CD1c-positive myeloid dendritic cell (primary cell): Measurements from ENCODE around the gene UBE3B.

Experiments used
- DNase-seq: peaks from one replicate; pipeline ENCODE4 v3.0.0-alpha.2; 2016; ENCODE audit errors: extremely low spot score

The UBE3B gene

DNA sequence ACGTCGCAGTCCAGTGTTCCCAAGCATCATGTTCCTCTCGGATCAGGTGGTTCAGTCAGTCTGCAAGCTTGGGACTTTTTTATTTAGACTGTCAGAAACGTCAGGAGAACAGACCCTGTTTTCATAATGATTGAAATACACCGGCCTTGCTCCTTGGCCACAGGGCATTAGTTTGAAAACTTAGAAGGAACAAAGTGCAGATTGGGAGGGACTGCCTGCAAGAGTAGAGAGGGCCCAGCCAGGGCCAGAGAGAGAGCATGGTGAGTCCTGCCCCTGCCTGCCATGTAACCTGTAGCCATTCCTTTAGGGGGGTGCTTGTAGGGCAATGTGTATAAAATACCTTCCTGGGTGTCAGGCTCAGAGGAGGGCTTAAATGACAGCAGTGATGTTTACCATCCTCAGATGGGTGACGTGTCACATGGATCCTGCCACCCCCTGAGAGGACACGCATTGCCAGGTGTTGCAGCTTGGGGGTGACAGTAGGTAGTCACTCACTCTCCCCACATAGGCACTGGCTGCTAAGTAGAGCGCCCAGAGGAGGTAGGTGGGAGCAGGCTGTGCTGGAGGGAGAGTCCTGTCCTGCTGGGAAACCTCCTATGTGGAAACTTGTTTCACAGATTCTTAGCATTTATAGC is 50.2 kb downstream of the UBE3B start:
- DNase-seq: no peak

- DNase-seq: no peak
Observed at GRCh38 chr12:109529691-109530640, 52.5 kb downstream of the UBE3B start.

DNA sequence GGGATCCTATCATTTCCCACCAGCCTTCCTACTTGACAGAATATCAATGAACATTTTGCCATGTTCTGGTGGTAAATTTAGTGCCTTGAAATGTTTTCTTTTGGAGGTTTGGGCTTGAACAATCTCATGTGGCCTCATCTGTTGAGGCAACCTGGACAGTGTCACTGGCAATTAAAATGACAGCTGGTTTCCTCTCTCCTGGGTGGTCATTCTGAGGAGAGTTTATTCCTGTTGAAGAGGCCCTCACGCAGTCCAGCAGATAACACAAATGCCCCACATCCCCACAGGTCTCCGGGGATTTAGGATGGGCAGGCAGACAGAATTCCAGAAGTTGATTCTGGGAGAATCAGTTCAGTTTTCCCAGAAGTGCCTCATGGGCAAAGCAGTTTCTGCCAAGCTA is 54.0 kb downstream of the UBE3B start:
- DNase-seq: no peak

DNA sequence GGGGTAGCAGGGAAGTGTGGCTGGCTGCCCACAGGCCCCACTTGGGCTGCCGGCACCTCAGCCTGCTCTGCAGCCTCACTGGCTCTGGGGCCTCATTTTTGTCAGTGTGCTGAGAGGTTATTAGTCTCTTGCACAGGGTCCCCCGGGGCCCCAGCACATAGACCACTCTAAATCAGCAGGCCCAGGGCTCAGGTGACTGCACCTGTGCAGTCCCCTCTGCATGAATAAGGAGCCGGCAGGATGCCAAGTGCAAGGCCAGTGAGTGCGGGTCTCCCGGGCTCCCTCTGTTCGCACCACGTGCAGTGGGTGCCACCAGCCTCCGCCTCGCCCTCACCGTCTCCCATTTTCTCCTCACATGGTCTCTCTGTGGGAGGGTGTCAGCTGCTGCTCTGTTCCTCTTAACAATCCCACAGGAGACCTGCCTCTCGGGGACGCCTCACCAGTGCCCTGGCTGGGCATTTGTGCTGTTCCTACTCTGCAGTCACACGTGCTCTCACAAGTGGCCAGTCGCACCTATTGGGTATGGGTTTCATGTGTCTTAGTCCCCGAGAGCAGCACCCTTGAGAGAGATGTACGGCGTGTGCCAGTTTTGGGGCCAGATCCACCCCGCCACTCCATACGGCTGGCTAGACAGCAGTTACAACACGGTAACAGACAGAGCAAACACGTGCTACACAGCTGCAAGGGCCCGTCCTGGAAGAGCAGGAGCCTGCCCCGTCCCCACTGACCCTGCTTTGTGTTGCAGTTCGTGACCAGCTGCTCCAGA is 55.5 kb downstream of the UBE3B start:
- no peak for DNase-seq

DNA sequence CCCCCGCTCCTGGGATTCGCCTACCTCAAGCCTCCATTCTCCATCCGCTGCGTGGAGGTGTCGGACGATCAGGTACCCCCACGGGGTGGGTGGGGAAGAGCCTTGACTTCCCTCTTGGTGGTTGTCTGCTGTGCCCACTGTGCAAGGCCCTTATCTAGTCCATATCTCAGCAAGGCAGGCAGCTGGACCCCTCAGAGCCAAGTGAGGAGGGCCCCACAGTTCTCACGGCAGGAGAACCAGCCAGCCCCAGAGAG is 56.0 kb downstream of the UBE3B start:
- no peak for DNase-seq

- DNase-seq: no peak
Observed at GRCh38 chr12:109534456-109534855, 57.0 kb downstream of the UBE3B start.

DNA sequence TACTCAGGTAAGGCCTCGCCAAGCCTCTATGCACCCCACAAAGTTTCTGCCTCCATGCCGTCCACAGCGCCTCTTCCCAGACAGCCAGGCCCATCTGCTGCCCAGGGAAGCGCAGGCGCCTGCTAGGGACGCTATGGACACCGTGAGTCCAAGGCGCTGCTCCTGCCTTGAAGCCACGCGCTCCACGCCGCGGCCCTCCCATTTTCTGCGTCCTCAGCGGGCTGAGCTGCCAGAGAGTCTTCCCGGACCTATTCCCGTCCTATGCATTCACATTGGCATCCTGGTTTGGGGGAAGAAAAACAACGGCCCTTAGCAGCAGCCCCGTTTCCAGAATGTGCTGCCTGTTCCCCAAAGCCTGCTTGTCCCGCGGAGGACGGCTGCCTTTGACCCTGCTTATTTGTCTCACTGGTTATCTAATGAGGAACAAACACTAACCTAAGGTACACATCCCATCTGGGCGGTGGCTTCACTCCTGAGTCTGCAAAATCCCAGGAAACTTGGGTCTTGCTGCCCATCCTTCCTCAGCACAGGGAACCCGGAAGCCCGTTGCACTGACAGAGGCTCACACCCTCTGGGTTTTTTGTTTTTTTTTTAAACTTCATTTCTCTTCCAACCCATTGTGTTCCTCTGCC is 57.9 kb downstream of the UBE3B start:
- DNase-seq: no peak

DNA sequence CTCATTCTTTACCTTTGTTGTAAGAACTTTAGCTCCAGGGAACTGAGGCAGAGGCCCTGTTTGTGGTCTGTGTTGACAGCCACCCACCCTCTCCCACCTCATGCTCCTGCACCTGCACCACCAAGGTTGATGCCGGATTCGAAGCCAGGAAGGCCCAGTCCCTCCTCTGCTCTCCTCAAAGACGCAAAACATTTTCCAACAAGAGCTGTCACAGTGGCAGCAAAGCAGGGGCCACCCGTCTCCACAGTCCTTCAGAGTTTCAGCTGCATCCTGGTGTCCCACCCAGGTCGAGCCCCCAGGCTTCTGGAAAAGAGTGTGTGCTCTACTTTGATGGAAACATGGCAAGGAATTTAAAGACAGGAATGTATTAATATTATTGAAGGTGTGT is 58.4 kb downstream of the UBE3B start:
- no peak for DNase-seq

DNA sequence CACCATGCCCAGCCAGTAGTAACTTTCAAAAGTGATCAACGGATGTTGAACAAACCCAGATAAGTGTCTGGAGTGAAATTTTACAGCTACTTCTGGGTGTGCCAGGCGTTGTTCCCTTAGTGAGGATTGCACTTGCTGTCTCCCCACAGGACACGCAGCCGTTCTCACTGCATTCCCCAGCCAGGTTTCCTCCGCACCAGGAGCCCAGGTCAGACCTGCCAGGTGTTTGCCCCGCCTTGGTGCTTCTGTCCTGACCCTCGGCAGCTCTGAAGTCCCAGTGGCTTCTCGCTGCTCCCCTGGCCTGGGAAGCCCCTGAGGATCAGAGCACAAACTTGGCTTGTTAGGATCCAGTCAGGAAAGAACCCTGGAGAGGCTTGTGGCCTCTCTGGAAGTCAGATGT is 59.7 kb downstream of the UBE3B start:
- no peak for DNase-seq

DNA sequence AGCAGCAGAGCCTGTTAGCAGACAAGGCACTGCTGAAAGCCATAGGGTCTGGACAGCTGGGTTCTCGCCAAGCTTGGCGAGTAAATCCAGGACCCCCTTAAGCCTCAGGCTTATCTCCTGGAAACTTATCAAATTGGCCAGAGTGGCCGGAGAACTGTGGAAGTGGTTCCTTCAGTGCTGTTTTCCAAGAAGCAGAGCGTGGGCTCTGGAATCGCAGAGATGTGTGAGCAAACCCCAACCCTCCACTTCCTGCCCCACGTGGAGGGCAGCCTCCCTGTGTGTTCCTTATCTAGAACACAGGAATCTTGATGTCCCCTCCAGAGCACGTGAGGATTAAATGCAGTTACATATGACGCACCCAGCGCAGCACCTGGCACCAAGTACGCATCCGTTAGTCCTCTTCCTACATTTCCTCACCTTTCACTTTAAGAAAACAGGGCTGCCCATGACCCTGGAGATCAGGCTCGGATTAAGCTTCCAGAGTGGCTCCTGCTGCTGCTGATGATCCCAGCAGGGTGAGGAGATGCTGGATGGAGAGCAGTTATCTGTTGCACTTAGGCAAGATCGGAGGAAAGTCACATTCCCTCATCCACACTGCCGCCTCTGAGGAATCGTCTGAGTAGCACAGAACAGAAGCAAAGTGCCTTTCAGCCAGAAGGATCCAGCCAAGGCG is 60.9 kb downstream of the UBE3B start:
- no peak for DNase-seq

- no peak for DNase-seq
Observed at GRCh38 chr12:109539508-109539907, 62.1 kb downstream of the UBE3B start.

DNA sequence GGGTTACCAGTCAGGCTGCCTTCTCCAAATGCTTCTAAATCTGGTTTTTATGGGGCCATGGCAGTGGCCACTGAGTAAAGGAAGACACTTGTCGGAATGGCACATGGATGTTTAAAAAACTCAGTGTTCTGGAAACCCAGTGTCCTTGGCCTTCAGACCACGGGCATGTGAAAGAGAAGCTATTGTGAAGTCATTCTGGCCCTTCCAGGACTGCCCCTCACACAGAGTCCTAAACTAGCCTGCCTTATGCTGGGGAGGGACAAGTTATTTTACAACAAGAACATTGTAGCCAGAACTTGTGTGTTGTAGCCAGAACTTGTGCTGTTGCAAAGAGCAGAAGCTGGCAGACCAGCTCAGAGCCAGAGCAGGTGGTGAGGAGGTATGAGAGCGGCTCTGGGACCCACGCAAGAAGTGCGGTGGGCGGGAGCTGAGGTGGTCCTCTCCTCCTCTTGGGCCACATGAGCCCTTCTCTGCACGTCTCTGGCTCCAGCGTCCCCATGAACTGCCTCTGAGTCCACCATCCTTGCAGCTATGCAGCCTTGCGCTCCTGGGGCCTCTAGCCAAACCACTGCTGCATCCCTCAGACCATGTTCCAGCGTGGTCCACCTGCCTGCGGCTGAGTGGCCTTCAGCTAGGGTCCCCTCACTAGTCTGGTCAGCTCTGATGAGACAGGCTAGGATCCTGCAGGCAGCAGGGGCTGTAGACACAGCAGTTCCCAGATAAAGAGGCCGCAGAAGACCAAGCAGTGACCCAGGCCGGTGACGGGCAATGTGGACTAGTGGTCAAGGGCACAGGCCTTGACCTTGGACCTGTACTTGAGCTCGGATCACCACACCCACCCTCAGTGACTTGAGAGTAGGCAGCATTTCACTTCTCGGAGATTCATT is 63.3 kb downstream of the UBE3B start:
- DNase-seq: no peak

DNA sequence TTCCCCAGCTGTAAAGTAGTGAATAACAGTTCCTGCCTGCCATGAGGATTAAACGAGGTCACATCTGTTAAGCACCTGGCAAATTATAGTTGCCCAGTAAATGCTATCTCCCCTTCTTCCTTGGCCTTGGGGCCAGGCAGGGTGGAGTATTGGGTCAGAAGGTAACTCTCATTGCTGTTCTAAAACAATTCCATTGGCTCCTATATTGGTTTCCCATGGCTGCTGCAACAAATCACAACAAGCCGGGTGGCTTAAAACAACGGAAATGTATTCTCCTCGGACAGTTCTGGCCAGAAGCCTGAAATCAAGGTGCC is 63.9 kb downstream of the UBE3B start:
- no peak for DNase-seq

GRCh38 chr12:109542014-109542413 is 64.6 kb downstream of the UBE3B start:
- DNase-seq: no peak

DNA sequence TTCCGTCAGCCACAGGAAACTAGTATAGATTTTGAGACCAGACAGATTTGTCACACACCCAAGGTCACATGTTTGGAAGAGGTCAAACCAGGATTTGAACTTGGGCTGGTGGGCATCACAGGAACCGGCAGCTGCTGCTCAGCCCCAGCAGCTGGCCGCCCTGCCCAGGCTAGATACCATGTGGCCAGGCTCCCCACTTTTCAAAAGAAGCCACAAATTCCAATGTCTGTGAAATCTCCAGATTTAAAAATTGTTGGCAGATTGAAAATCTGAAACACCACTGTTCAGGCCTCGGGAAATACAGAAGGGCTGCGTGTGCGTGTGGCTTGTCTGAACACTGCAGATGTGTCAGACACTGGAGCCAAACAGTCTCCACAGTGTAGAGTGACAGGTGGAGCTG is 65.4 kb downstream of the UBE3B start:
- DNase-seq: no peak

GRCh38 chr12:109544955-109545531 is 67.6 kb downstream of the UBE3B start:
- no peak for DNase-seq

DNA sequence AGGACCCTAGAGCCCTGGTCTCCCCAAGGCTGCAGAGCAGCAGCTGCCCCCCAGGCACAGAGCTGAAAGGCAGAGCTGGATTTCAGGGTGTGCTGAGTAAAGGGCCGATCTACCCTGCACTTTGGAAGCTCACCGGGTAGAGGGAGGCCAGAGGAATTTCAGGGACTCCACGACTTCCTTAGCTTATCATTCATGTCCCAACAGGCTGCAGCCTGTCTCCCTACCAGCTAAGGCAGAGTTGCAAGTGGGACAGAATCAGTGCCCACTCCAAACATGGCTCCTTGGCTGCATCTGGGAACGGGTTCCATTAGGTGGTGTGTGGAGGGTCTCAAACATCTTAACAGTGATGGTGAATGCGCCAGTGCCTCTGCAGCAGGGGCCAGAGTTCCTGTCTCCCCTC is 68.4 kb downstream of the UBE3B start:
- DNase-seq: no peak

GRCh38 chr12:109547286-109547685 is 69.9 kb downstream of the UBE3B start:
- DNase-seq: no peak

GRCh38 chr12:109548258-109548657 is 70.8 kb downstream of the UBE3B start:
- DNase-seq: no peak

DNA sequence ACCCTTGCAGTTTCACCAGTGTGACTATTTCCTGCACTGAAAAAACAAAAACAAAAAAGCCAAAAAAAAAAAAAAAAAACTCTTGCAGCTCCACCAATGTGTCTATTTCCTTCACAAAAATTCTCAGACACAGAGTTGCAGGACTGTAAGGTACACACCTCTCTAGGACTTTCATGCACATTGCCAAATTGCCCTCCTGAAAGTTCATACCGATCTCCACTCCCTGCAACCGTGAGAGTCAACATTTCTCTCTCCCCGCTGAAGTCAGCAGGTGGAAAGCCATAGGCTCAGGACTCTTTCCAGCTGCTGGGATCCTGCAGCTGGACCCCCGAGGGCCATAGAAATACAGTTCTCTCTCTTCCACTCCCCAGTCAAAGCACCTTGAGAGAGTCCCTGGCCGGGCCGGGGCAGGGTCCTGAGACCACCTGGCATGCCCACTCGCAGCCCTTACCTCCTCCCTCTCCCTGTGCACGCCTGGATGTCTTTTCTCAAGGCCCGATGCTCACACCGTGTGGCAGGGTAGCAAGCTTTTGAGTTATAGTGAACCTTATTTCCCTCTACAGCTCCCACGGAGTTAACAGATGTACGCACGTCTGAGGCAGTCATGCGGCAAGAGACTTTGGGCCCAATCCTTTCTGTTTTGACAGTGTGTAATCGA is 72.3 kb downstream of the UBE3B start:
- DNase-seq: no peak
